HG02678 (cell line): Measurements from ENCODE around the gene ARHGEF26.

Source experiments
- ATAC-seq: cut with Tn5 transposase; IDR thresholded peaks from one replicate; pipeline ENCODE4 v1.9.1; 2021; ENCODE audit warnings: mild to moderate bottlenecking, moderate library complexity; ENCODE audit not compliant: unreplicated experiment

Gene ARHGEF26

GRCh38 chr3:154115332-154115731, 5.9 kb upstream of the ARHGEF26 start:
- ATAC-seq, result no peak

DNA sequence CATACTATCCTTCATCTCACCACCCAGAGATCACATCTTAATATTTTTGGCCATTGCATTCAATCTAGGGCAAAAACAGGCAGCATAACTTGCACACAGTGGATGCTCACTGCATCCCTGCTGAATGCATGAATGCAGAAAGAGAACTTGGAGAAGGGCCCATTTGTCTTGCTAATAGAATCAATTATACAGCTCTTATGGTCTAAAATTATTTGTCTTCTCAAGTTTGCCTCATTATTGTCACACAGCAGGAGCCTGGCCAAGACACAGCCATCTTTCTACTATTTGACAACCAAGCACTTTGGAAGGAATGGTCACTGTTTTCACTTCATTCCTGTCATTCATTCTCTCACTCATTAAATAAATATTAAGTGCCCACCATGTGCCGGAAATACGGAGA, 1.2 kb upstream of the ARHGEF26 start:
- no peak for ATAC-seq

- peak; percentile 39 for ATAC-seq
These were observed 736 bp downstream of the ARHGEF26 start for GRCh38 chr3:154121701-154122551.

- no peak for ATAC-seq
These were observed 1.3 kb downstream of the ARHGEF26 start for GRCh38 chr3:154122552-154122911.

DNA sequence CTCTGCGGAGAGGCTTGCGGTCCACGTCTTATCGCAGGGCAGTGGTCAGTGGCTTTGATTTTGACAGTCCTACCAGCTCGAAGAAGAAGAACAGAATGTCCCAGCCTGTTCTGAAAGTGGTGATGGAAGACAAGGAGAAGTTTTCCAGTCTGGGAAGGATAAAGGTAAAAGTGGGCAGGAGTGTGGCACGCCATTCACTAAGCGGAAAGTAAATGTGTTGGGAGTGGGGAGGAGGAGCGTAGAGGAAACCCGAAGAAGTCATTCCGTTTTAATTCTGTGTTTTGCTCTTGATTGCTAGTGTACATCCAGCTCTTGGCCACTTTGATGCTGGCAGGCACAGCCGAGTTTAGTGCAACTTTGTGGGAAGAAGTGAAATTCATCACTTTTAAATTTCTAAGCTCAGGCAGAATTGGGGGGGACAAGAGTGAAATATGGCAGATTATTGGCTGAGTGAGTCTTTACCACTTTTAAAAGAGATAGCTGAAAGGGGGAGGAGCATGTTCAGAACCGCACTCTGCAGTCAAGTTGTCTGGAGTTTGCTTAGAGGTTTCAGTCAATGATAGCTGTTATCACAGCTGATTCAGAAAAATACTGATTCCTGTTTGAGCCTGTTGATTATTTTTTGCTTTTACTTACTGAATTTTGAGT, 1.8 kb downstream of the ARHGEF26 start:
- ATAC-seq, result no peak

DNA sequence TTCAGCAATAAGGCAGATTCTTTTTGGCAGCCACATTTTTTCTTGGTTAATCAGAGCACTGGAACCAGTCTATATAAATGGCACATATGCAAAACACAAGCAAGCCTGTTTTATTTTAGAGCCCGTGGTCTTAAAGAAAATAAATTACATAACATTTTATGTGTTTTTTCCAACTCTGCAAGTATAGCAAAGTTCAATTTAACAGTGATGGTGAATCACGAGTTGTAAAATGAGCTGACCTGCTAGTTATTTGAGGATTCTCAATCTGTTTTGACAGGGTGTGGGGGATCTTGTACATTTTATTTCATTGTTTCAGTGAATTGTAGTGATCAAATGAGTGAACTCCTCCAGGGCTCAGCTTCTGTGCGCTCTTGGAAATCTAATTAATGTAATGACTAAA, 2.7 kb downstream of the ARHGEF26 start:
- ATAC-seq, result no peak

GRCh38 chr3:154125378-154126030, 4.3 kb downstream of the ARHGEF26 start:
- no peak for ATAC-seq

DNA sequence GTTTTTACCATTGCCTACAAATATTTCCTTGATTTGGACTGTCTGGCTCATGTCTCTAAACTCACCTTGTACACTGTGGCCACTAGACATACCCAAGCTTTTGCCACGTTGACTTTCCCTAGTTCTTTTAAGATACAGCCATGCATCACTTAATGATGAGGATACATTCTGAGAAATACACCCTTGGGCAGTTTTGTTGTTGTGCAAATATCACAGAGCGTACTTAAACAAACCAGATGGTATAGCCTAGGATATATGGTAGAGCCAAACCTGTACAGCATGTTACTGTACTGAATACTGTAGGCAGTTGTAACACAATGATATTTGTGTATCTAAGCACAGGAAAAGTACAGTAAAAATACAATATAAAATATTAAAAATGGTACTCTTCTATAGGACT, 5.5 kb downstream of the ARHGEF26 start:
- no peak for ATAC-seq

DNA sequence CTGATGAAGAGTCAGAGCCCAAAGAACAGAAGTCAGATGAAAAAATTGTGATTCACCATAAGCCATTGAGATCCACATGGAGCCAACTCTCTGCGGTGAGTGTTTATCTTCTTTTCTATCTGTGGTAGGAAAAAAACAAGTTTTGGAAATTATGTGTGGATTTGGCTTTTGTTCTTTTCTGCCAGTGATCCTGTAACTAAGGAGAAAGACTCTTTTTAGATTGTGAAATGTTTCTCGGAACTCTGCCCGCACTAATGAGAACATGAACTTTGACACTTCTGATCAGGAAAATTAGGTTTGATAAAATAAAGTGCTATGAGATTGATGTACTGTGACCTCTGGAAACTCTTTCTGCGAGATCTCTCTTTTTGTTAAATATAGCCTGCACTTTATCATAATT, 8.4 kb downstream of the ARHGEF26 start:
- ATAC-seq, result no peak

DNA sequence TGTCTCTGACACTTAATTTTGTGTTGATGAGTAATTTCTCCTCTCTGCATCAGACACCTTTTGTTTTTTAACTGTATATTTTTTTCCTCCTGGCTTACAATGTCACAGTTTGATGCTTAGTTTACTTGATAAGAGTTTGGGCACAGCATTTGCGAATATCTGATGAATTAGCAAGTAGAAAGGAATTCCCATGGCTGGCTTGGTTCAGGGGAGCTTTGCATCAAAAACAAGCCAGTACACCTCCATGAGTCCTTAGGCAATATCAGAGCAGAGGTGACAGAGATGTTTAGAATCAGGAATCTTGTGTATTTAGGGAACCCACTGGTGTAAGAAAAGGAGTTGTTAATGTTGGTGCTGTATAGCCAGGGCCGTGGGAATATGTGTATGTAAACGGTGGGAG, 9.3 kb downstream of the ARHGEF26 start:
- ATAC-seq, result no peak

DNA sequence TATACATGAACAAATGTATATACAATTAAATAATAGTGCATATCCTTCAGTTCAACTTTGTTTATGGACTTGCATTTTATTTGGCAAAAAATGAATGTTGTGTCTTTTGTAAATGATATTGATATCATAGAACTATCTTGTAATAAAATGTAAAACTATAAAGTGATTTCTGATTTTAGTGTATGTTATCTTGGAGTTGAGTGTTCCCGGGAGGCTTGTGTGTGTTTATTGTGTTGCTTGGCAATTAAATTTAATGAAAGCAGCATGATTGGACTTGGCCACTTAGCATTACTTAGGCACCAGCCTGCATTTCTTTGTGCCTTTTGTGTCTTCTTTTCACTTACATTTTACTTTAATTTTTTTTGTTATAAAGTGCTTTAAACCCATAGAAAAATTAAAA, 10.6 kb downstream of the ARHGEF26 start:
- no peak for ATAC-seq

DNA sequence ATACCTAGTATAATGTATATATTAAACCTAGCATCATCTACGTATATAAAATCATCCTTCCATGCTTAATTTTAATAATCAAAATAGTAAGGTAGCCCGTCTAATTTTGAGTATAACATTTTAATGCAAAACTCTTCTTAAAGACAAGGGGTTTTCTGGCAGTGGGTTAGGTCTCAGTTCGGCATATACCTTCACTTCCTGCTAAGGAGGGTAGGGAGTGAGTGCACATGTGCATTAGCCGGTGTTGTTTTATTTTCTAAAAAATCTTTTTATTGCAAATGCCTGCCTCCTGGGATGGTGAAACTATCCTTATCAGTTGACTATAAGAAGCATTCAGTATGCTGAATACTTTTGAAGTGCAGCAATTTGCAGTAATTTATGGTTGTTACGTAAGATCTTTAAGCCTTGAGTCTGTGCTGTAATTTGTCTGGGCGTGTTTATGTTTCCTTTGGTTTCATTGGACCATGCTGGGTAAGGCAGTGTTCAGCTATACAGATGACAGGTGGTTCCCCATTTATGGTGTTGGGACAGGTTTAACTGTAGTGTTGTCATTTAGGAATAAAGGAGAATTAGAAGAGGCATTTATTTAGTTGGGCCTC, 11.7 kb downstream of the ARHGEF26 start:
- ATAC-seq, result no peak

DNA sequence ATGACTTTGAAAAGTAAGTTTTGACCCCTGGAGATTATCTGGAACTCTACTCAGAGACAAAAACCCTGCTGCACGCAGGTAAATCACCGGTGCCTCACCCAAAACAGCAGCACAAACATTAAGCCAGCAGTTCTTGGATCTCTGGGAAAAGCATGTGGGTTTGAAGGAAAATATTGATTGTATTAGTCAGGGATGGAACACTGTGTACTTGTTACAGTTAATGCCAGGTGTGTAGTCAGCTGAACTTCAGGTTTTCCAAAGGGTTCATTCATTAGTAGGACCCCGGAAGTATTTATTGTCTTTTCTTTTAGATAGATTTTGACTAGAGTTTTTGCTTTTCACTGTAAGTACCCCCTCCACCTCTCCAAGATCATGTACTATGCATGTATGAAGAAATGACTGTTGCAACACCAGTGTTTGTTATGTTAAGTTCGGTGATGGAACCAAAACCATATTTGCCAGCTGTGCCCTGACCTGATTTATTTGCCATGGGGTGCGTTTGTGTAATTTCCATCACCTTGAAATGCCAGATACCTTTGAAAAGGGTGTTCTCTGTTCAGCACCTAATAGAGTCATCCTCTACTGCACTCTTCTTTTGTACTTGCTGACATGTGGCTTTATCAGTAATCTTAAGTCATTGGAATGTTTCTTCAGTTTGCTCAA, 14.5 kb downstream of the ARHGEF26 start:
- ATAC-seq, result no peak

DNA sequence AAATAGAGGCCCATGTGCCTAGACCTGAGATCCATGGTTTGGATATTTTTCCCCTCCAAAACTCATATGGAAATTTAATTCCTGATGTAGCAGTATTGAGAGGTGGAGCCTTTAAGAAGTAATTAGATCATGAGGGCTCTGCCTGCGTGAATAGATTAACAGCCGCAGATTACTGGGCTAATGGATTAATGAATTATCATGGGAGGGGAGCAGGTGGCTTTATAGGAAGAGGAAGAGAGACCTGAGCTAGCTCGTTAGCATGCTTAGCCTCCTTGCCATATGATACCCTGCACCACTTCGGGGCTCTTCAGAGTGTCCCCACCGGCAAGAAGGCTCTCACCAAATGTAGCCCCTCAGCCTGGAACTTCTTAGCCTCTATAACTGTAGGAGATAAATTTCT, 15.8 kb downstream of the ARHGEF26 start:
- no peak for ATAC-seq

DNA sequence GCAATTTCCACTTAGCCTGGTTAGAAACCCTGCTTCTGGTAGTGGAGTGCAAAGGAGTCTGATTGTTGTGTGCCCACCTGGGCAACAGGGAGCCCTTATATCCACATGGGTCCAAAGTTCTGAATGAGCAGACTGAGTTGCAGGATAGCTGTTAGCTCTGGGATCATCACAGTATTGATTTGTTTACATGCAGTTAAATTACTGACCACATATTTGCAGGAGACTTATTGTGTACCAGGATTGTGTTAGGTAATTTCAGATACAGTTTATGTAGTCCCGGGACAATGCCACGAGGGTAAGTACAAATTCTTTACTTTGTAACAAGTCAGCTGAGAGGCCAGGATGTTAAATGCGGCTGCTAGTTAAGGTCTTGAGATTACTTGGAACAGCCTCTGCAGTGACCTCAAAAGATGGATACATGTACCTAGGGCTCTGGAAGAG, 18.8 kb downstream of the ARHGEF26 start:
- ATAC-seq, result no peak

GRCh38 chr3:154142608-154143007, 21.4 kb downstream of the ARHGEF26 start:
- no peak for ATAC-seq

GRCh38 chr3:154143873-154144272, 22.7 kb downstream of the ARHGEF26 start:
- no peak for ATAC-seq

GRCh38 chr3:154144825-154145465, 23.8 kb downstream of the ARHGEF26 start:
- ATAC-seq, result no peak

DNA sequence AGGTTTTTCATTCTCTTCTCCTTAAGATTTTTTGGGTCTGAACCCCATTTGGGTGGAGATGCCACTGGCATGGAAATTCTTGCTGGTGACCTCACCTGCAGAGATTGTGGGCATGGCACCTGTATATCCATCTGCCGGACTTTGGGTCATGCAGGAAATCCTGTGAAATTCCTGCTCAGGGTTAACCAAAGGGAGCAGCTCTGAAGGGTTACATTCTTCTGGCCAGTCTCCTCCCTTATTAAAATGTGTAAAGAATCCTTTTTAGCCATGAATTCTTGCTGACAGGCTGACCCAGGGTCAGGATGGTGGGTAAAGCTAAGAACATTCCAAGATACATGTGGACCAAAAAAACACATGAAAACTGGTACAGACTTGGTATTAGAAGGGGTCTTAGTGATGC, 27.4 kb downstream of the ARHGEF26 start:
- no peak for ATAC-seq

GRCh38 chr3:154149286-154149685, 28.1 kb downstream of the ARHGEF26 start:
- ATAC-seq, result no peak

DNA sequence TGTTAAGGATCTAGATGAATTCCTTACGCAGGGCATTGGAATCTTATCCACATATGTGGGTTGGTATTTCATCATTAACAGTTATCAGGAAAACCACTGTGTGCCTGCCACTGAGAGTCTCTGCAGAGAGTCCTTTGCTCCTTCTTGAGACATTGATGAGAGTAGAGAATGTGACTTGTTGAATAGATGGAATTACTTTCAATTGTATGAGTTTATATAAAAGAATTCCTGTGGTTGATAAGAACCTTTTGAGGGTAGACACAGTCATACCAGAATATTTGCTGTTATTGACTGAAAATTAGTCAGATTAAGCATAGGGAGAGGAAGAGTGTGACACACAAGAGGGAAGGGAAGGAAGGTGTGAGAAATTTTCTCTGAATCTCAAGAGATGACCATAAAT, 30.8 kb downstream of the ARHGEF26 start:
- no peak for ATAC-seq
